Neural cell (in vitro differentiated cells): ENCODE measurements around the gene CRMP1. TPM values are rescaled to one million over a fixed set of nuclear protein-coding genes. Genes with fewer than 3 reads are reported as not detected.

Experiments
- H2AFZ ChIP-seq: fragments of 200-600, 300-800 bp; sonication (generic), shearing (Covaris generic); 2 replicates; pipeline ENCODE4 v1.6.0; 2014; ENCODE audit warnings: low read depth, mild to moderate bottlenecking, antibody characterized with exemption, low read length, moderate library complexity
- H3F3A ChIP-seq: fragments of 200-600 bp; shearing (Covaris generic); 2 replicates; pipeline ENCODE4 v1.6.1; 2016; ENCODE audit warnings: mild to moderate bottlenecking, moderate library complexity, mixed read lengths, antibody characterized with exemption, low read length; ENCODE audit not compliant: insufficient read depth, poor library complexity, severe bottlenecking
- H3K27ac ChIP-seq: fragments of 200-600, 300-800 bp; sonication (generic), shearing (Covaris generic); 2 replicates; pipeline ENCODE4 v1.5.1; 2014; ENCODE audit warnings: mild to moderate bottlenecking, low read length, moderate library complexity
- H3K27me3 ChIP-seq: fragments of 300-800, 200-600 bp; sonication (generic), shearing (Covaris generic); 2 replicates; pipeline ENCODE4 v1.6.0; 2014; ENCODE audit warnings: mild to moderate bottlenecking, low read depth, low read length, moderate library complexity; ENCODE audit not compliant: insufficient read depth
- H3K36me3 ChIP-seq: fragments of 300-800, 200-600 bp; sonication (generic), shearing (Covaris generic); 2 replicates; pipeline ENCODE4 v1.5.1; 2014; ENCODE audit warnings: mild to moderate bottlenecking, antibody characterized with exemption, low read length, moderate library complexity; ENCODE audit not compliant: insufficient read depth
- H3K4me2 ChIP-seq: fragments of 300-800, 200-600 bp; sonication (generic), shearing (Covaris generic); 2 replicates; pipeline ENCODE4 v1.6.0; 2014; ENCODE audit warnings: mild to moderate bottlenecking, low read length
- H3K4me3 ChIP-seq: fragments of 300-800, 200-600 bp; sonication (generic), shearing (Covaris generic); 2 replicates; pipeline ENCODE4 v1.5.1; 2014; ENCODE audit warnings: mild to moderate bottlenecking, low read length, moderate library complexity
- H3K79me2 ChIP-seq: fragments of 200-600 bp; shearing (Covaris generic); replicated peaks from 2 replicates; pipeline ENCODE4 v1.6.0; 2014; ENCODE audit warnings: mild to moderate bottlenecking, low read length, moderate library complexity; ENCODE audit not compliant: insufficient read depth
- H3K9ac ChIP-seq: fragments of 300-800, 200-600 bp; sonication (generic), shearing (Covaris generic); 2 replicates; pipeline ENCODE4 v1.6.1; 2016; ENCODE audit warnings: mild to moderate bottlenecking, low read length, mixed read lengths
- H3K9me2 ChIP-seq: fragments of 200-600 bp; shearing (Covaris generic); 2 replicates; pipeline ENCODE4 v1.6.1; 2016; ENCODE audit warnings: mild to moderate bottlenecking, low read length, mixed read lengths; ENCODE audit not compliant: insufficient read depth
- H3K9me3 ChIP-seq: fragments of 200-600, 300-800 bp; sonication (generic), shearing (Covaris generic); 2 replicates; pipeline ENCODE4 v1.6.1; 2016; ENCODE audit warnings: mild to moderate bottlenecking, mixed run types, low read length, moderate library complexity, mixed read lengths
- H4K20me1 ChIP-seq: fragments of 200-600 bp; shearing (Covaris generic); 2 replicates; pipeline ENCODE4 v1.6.1; 2016; ENCODE audit warnings: mild to moderate bottlenecking, mixed run types; ENCODE audit not compliant: insufficient read depth
- CTCF ChIP-seq: fragments of 450-650 bp; IDR thresholded peaks from 2 replicates; pipeline ENCODE4 v1.5.1; 2014; ENCODE audit warnings: antibody characterized with exemption, mild to moderate bottlenecking, moderate library complexity; ENCODE audit not compliant: poor library complexity, severe bottlenecking
- EP300 ChIP-seq: fragments of 450-650 bp; conservative IDR thresholded peaks from 2 replicates; pipeline ENCODE4 v1.6.1; 2014; ENCODE audit warnings: antibody characterized with exemption, mild to moderate bottlenecking, moderate library complexity; ENCODE audit not compliant: poor library complexity, severe bottlenecking
- EZH2 ChIP-seq: fragments of 200-600, 300-800 bp; shearing (Covaris generic), sonication (generic); IDR thresholded peaks from 2 replicates; pipeline ENCODE4 v1.6.1; 2014; ENCODE audit warnings: antibody characterized with exemption, low read length, borderline replicate concordance, mild to moderate bottlenecking; ENCODE audit not compliant: insufficient read depth, poor library complexity, severe bottlenecking
- MXI1 ChIP-seq: fragments of 450-650 bp; conservative IDR thresholded peaks from 2 replicates; pipeline ENCODE4 v1.6.1; 2014; ENCODE audit warnings: antibody characterized with exemption, mild to moderate bottlenecking; ENCODE audit not compliant: poor library complexity, severe bottlenecking
- POLR2AphosphoS5 ChIP-seq: IDR thresholded peaks from 2 replicates; pipeline ENCODE4 v1.6.1; 2012
- RAD21 ChIP-seq: fragments of 450-650 bp; conservative IDR thresholded peaks from 2 replicates; pipeline ENCODE4 v1.6.1; 2014; ENCODE audit warnings: antibody characterized with exemption, mild to moderate bottlenecking, moderate library complexity
- REST ChIP-seq: IDR thresholded peaks from 2 replicates; pipeline ENCODE4 v1.6.1; 2012; ENCODE audit warnings: borderline replicate concordance
- SMC3 ChIP-seq: fragments of 450-650 bp; conservative IDR thresholded peaks from 2 replicates; pipeline ENCODE4 v1.6.1; 2014; ENCODE audit warnings: antibody characterized with exemption, mild to moderate bottlenecking, moderate library complexity; ENCODE audit not compliant: poor library complexity
- TAF1 ChIP-seq: IDR thresholded peaks from 2 replicates; pipeline ENCODE4 v1.6.1; 2012; ENCODE audit warnings: low read depth
- polyA plus RNA-seq: library from polyadenylated mRNA; depleted of rRNA; stranded (reverse); fragments of >200 nt; gene quantifications from 2 replicates; pipeline ENCODE4 v1.2.3, GENCODE V29; 2014

The CRMP1 gene
- polyA plus RNA-seq, 1 donor from 2014 or later = 642 TPM

- H3K79me2 ChIP-seq = peaks cover 96% of the 10 kb centered on the region
- H2AFZ ChIP-seq = no peak overlapping the region
- peaks cover 40% of the 10 kb centered on the region for H4K20me1 ChIP-seq
- H3K9me3 ChIP-seq = no peaks in the 10 kb centered on the region
- no peaks in the 10 kb centered on the region for H3F3A ChIP-seq
- peak overlapping the region; percentile 98 for H3K27ac ChIP-seq
- peak overlapping the region; percentile 99 for H3K4me2 ChIP-seq
- no peaks in the 10 kb centered on the region for H3K36me3 ChIP-seq
- TF ChIP-seq EZH2 (no peak), RAD21 (no peak), TAF1 (no peak), CTCF (no peak), POLR2AphosphoS5 (no peak), SMC3 (no peak), MXI1 (no peak), EP300 (no peak), REST (no peak)
- no peaks in the 10 kb centered on the region for H3K27me3 ChIP-seq
- H3K9me2 ChIP-seq = no peaks in the 10 kb centered on the region
- peak overlapping the region; percentile 25 for H3K9ac ChIP-seq
- peak overlapping the region; percentile 87 for H3K4me3 ChIP-seq
These were observed 8.1 kb downstream of the CRMP1 start for GRCh38 chr4:5884796-5885195.

DNA sequence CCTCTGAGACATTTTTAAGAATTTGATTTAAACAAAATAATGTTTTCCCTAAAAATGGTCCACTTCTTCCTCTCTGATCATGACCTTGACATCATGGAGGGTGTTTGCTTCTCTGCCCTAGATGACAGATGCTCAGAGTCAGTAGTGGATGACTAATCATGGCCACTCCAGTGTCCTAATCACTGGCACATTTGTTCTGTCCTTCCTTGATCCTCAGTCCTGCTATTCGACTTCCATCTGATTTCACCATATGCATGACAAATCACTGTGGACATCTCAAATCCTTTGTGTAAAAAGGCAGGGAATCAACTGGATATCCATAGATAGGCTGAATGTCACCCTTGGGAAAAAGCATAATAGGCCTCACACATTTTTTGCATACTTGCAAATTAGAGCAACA lies 9.0 kb downstream of the CRMP1 start:
- Histone ChIP-seq H3K4me2 (peak overlapping the region; percentile 76), H3K79me2 (peaks cover 96% of the 10 kb centered on the region), H3F3A (peaks cover 3% of the 10 kb centered on the region), H3K27ac (peak overlapping the region; percentile 98), H3K9me2 (no peaks in the 10 kb centered on the region), H3K9ac (no peak overlapping the region), H3K4me3 (peak overlapping the region; percentile 87), H3K27me3 (no peaks in the 10 kb centered on the region), H3K9me3 (no peaks in the 10 kb centered on the region), H2AFZ (no peak overlapping the region), H4K20me1 (peaks cover 49% of the 10 kb centered on the region), H3K36me3 (no peaks in the 10 kb centered on the region)
- TF ChIP-seq EP300 (no peak), POLR2AphosphoS5 (no peak), SMC3 (no peak), RAD21 (no peak), CTCF (no peak), TAF1 (no peak), MXI1 (no peak), EZH2 (no peak), REST (no peak)
